ENCODE results near the gene KRT31.
"Not testable (repeated sequence)": the region's sequence is repeated elsewhere in the genome, so short reads cannot be mapped to it uniquely, and the experiment has no call there.

The KRT31 gene

GRCh38 chr17:41417127-41417526 lies 19.7 kb upstream of the KRT31 start:
- no peak for DNase-seq

DNA sequence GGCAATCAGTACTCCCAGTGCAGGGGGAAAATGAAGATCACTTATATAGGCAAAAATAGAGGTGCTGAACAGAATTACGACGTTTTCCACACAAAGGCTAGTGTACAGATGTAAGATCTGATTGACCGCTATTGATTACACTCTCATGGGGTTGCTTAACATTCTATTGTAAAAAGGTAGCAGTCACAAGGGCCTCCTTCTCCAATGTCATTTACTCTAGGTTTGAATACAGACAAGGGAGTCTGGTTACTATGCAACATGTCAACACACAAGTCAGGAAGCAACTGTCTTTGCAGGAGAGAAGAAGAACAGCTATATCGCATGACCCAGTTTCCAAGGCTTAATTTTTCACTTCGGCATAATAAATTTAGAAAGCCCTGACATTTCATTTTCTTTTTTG lies 19.1 kb upstream of the KRT31 start:
- DNase-seq, result no peak

DNA sequence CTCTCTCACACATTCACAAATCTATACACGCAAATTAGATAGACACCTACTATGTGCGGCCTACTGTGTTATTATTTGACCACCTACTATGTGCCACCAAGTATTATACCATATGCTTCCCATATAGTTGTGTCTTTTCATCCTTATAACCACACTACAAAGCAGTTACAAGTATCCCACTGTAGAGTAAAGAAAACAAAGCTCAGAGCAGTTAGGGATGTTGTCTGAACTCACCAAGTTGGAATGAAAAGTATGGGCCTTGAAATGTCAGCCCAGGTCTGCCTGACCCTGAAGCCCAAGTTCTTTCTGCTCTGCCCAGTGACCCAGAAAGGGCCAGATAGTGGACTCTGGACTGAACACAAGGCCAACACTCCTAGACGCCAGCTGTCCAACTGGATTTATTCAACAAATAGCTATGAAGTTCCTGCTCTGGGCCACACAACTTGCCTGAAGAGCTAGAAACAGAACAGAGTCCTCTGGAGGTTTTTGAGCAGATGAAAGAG lies 18.5 kb upstream of the KRT31 start:
- DNase-seq, result no peak

DNA sequence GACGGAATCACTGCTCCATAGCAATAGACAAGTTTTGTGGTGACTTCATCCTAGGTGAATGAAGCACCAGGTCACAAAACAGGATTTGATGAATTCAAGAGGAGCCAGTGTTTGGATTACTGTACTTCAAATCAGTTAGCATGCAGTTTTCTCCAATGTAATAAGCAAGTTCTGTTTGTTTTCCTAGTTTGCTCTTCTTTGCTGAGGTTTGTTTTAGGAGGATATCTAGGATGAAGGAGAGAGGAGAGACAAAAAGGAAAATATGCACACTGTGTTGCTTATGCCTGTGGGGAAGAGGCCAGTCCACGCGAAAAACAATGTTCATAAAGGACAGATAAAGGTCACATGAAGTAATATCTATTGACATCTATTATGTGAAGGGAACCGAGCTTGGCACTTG lies 18.0 kb upstream of the KRT31 start:
- DNase-seq, result no peak

- DNase-seq, result no peak
Observed at GRCh38 chr17:41413982-41414381, 16.6 kb upstream of the KRT31 start.

- no peak for DNase-seq
Observed at GRCh38 chr17:41413353-41413957, 16.0 kb upstream of the KRT31 start.

- DNase-seq, result no peak
Observed at GRCh38 chr17:41411072-41411840, 13.8 kb upstream of the KRT31 start.

GRCh38 chr17:41407226-41407625 lies 9.8 kb upstream of the KRT31 start:
- no peak for DNase-seq

GRCh38 chr17:41406205-41406604 lies 8.8 kb upstream of the KRT31 start:
- no peak for DNase-seq

DNA sequence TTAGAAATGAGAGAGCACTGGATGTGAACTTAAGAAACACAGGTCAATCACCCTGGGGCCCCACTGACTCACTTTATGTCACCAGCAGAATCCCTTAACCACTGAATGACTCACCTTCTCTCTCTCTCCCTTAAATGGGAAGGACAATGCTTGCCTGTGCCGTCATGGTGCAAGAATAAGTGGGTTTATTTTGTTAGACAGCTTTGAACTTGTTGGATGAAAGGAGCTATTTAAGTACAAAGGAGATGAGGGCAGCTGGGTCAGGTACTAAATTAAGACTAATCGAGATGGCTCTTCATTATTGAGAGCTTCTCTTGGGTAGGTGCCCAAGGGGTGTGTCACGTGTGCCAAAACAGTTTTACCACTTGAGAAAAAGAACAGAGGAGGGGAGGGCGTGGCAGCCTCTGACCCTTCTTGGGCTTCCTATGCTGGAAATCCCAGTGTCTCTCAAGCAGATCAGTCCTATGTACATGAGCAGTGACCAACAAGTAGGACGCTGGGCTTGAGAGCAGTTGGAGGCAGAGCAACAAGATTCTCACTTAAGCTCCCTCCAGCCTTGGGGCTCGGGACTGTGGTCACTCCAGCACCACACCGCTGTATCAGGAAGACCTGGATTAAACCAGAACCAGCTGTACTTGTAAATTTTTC lies 6.7 kb upstream of the KRT31 start:
- DNase-seq, result no peak

- DNase-seq, result no peak
Observed at GRCh38 chr17:41403404-41404023, 6.1 kb upstream of the KRT31 start.

DNA sequence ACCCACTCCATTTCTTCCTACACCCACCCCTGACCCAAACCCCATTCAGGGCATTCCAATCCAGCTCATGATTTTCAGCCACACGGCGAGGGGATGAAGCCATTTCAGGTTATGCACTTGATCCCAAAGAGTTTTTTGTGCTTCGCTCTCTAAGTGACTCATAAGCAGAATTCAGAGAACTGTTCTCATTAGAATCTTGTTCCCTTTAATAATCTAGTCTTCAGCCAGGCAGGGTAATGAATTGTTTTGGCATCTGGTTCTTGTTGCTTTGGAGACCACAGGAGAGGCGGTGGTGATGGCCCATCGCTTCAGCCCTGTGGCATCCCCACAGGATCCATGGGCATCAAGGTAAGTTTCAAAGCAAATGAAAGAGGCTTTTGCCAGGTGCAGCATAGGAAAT lies 4.8 kb upstream of the KRT31 start:
- DNase-seq, result no peak

- DNase-seq, result no peak
Observed at GRCh38 chr17:41396340-41396739, 1.1 kb downstream of the KRT31 start.

DNA sequence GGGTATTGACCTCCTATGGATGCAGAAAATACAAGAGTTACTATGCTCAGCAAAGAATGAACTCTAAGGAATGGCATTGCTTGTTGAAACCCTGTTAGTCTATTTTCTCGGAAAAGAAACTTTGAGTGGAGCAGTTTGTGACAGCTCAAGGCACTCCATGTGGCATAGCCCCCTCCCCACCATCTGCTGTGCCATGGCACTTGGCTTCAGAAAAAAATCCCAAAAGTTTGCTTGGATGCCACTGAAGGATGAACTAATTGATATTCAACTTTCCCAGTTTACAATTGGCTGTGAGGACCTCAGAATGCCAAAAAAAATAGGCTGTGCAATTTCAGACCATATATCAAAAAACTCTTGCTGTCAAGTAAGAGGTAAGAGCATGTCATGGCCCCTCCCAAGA lies 1.8 kb downstream of the KRT31 start:
- no peak for DNase-seq

GRCh38 chr17:41395044-41395443 lies 2.4 kb downstream of the KRT31 start:
- DNase-seq, result not testable (repeated sequence)

DNA sequence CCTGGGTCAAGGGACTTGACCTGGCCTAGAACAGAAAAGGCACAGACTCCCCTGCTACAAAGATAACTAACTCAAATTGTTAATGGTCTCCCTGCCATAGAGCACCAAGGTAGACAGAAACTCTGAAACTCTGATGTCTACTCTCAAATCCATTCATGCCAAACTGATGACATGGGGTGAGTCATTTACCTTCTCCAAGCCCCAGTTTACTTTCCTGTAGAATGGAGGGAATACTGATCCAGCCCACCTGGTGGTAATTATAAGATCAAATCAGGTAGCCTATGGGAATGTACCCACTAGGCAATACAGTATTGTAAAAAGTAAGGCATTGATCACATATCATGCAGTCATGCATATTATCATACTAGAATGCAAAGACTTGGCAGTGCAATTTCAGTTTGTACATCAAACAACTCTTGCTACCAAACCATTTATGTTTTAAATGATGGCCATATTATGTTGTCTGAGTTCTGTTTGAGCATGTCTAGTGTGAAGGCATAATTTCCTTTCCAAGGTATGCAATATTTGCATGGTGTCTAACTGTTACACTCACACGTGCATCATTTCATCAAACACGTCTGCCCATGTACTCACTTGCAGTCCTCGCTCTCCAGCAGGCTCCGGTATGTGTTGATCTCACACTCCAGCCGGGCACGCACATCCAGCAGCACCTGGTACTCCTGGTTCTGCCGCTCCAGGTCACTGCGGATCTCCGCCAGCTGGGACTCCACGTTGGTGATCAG lies 3.0 kb downstream of the KRT31 start:
- no peak for DNase-seq

DNA sequence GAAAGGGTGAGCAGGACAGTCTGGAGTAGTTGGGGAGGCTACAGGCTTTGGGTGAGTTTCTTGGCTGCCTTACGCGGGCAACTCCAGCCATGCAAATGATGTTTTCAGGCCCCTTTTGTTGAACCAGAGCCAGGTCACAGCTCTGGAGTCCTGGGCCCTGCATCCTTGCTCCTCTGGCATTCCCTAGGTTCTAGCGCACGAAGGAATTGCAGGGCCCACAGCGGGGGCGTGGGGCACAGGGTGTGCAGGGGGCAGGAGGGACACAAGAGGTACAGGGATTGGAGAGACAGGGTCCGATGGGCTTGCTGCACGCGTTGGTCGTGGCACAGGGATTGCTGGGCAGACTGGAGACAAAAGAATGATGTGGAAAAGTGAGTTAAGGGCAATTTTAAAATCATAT lies 3.6 kb downstream of the KRT31 start:
- no peak for DNase-seq

GRCh38 chr17:41393294-41393693 lies 4.1 kb downstream of the KRT31 start:
- no peak for DNase-seq

DNA sequence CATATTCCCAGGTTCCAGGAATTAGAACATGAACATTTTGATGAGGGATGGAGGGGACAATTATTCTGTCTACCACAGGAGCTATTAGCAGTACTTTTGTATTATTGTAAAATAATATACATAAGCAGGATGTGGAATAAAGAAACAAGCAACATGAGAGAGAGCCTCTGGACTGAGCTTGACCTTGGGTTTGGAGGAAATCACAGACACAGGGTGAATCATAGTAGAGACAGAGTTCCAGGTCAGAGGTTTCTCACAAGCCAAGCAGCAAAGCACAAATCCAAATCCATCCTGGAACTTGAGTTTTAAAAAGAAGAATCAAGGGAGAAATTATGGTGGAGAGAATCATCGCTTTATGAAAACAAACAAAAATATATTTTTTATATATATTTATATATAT lies 5.1 kb downstream of the KRT31 start:
- DNase-seq, result no peak

DNA sequence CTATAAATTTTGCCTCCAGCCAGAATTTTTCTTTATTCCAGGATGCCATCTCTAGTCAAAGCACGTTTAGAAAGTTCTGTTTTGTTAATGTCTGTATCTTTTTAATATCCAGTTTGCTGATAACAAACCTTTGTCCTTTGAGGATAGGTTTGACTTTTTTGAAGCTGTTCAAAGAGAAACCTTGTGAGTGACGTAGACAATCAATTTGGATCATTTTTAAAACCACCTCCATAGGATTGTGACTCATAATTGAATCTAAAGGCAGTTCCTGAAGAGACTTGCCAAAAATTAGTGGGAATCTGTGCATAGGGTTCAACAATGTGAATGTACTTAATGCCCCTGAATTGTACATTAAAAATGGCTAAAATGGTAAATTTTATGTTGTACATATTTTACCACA lies 5.9 kb downstream of the KRT31 start:
- DNase-seq, result no peak

DNA sequence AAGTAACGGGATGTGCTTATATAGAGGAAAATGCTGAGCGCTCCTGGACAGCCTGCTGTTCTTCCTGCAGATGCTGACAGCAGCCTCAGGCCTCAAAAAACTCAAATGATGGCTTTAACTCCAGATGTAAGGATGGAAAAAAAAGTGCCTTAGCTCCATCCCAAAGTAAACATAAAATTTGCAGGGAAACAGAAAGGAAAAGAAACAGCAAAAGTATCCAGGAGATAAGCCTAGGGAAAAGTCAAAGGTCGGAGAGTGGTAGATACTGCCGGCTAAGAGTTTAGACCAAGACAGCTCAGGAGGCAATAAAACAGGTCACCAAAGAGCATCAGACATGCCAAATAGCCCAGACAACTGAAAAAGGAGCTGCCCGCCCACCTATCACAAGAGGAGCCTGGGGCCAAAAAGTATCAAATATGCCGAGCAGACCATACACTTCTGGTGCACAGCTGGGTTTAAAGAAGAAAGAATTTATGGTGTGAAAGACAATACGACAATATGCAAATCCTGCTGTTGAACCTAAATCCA lies 6.9 kb downstream of the KRT31 start:
- no peak for DNase-seq

DNA sequence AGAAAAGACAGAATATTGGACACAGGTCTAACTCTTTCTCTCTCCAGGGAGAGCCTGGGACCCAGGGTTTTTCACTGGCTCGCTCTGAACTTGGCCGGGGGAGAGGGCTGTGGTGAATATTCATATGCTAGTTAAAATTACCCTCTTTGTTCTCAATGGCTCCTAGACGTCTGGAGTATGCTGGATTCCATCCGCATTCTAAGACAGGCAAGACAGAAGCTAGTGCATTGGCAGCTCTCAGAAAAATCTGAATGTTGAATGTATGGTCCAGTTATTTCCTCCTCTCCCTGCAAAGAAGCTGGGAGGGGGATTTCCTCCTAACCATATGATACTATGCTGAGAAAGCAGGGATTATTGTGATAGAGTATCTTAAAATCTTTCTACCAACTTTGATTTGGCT lies 9.7 kb downstream of the KRT31 start:
- no peak for DNase-seq

DNA sequence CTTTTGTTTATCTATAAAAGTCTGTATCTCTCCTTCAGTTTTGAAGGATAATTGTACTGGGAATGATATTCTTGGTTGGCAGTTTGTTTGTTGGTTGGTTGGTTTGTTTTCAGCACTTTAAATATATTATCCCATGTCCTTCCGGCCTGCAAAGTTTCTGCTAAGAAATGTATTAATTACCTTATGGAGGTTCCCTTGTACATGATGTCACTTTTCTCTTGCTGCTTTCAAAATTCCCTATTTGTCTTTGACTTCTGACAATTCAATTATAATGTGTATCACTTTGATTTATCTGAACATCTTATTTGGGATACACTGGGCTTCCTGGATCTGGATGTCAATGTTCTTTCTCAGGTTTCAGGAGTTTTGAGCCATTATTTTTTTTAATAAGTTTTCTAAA lies 11.2 kb downstream of the KRT31 start:
- no peak for DNase-seq
